Fibroblast of skin of right biceps (primary cell): ENCODE measurements around the gene CXCL13.
"Not testable (repeated sequence)": the region's sequence is repeated elsewhere in the genome, so short reads cannot be mapped to it uniquely, and the experiment has no call there.

Experiments
- DNase-seq: peaks from one replicate; pipeline ENCODE4 v3.0.0-alpha.2; 2013

Gene CXCL13

GRCh38 chr4:77605210-77605902 is at the start of gene CXCL13:
CXCL13 (plus strand) TSS chr4:77605820; CDS start chr4:77605866, 46 bp downstream.
- DNase-seq = no peak

- no peak for DNase-seq
These were observed 45.5 kb upstream of the CXCL13 start for GRCh38 chr4:77560170-77560569.

- DNase-seq = not testable (repeated sequence)
These were observed 43.9 kb upstream of the CXCL13 start for GRCh38 chr4:77561720-77562119.

DNA sequence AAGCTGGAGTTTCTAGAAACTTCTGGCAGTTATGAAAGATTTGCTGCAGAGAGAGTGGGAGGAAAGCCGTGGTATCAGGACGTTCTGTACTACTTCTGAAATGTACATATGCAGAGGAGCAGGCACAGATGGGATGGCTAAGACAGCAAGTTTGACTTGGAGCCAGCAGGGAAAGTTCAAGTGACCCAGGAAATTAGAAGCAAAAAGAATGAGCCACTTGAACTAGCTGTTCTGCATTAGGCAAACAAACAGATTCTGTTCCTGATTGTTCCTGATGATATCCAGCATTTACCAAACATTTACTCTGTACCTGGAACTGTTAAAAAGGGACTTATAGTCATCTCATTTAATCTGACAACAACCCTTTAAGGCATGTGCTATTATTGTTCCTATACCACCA is 41.4 kb upstream of the CXCL13 start:
- DNase-seq = no peak

GRCh38 chr4:77566148-77566547 is 39.5 kb upstream of the CXCL13 start:
- DNase-seq = no peak

- no peak for DNase-seq
These were observed 38.1 kb upstream of the CXCL13 start for GRCh38 chr4:77567549-77567948.

DNA sequence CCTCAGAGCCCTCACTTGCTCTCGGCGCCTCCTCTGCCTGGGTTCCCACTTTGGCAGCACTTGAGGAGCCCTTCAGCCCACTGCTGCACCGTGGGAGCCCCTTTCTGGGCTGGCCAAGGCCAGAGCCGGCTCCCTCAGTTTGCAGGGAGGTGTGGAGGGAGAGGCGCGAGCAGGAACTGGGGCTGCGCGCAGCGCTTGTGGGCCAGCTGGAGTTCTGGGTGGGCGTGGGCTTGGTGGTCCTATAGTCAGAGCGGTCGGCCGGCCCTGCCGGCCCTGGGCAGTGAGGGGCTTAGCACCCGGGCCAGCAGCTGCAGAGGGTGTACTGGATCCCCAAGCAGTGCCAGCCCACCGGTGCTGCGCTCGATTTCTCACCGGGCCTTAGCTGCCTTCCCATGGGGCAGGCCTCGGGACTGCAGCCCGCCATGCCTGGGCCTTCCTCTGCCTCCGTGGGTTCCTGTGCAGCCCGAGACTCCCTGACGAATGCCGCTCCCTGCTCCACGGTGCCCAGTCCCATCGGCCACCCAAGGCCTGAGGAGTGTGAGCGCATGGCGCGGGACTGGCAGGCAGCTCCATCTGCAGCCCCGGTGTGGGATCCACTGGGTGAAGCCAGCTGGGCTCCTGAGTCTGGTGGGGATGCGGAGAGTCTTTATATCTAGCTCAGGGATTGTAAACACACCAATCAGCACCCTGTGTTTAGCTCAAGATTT is 35.0 kb upstream of the CXCL13 start:
- DNase-seq = not testable (repeated sequence)

DNA sequence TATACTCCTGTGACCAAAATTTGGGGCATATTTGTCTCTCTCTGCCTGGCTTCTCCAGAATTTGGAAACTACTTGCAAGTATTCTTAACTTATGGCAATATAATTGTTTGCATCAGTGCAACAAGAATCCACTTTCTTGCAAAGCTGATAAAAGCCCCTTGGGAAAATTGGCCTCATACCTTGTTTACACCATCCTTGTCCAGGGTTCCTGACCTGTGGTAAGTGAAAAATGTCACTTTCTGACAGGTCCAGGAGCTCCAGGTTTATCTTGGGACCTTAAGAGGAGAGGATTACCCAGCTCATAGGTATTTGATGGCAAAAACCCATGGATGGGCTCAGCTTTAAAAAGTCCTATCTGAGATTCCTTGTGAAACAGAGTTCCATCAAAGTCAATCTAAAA is 29.3 kb upstream of the CXCL13 start:
- no peak for DNase-seq

DNA sequence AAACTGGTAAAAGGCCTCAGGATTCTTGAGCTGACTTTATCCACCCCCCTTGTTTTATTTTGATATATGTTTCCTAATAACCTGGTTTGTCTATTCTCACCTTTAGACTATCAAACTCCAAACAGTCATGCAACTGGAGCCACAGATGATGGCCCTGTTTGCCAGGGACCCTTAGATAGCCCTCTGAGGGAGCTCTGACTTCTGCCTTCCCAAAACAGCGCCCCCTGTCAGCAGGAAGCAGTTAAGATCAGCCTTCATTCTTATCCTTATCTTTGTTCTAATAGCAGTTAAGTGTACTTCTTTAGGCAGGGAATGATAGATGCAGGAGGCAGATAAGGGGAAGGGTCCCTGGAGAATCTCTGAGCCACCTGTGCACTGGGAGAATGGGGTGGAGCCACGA is 27.5 kb upstream of the CXCL13 start:
- no peak for DNase-seq

GRCh38 chr4:77579406-77580076 is 26.1 kb upstream of the CXCL13 start:
- DNase-seq = peak; percentile 92

DNA sequence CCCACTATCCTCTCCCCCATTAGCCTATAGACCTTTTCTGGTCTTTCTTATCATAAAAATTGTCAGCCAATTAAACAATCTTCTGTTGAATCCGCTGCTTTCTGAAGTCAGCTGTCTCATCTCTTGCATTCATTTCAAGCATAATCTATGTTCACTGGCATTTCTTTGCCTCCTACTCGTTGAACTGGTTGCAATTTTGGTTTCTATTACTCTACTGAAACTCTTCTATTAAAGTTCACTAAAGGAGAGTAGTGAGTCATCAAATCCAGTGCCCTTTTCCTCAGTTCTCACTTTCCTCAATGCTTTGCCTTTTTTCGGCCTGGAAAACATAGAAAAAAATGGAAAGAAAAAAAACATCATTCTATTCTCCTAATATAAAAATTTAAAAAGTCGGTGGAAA is 23.9 kb upstream of the CXCL13 start:
- peak; percentile 3 for DNase-seq

DNA sequence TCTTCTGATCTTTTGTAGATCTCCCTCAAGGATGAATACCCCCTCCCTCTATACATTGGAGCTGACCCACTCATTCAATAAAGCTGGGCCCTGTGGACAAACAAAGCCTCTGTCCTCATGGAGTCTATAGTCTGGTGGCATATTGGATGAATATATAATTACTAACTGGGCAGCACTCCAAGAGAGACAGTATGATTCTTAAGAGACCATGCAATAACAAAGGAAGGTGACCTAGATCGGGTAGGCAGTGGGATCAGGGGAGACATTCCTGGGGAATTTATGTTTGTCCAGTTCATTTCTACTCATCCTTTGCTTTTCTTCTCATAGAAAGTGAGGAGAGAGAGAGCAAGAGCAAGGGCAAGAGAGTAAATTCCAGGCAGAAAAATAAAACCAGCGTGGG is 23.5 kb upstream of the CXCL13 start:
- peak; percentile 45 for DNase-seq

- peak; percentile 51 for DNase-seq
These were observed 22.9 kb upstream of the CXCL13 start for GRCh38 chr4:77582711-77583110.

DNA sequence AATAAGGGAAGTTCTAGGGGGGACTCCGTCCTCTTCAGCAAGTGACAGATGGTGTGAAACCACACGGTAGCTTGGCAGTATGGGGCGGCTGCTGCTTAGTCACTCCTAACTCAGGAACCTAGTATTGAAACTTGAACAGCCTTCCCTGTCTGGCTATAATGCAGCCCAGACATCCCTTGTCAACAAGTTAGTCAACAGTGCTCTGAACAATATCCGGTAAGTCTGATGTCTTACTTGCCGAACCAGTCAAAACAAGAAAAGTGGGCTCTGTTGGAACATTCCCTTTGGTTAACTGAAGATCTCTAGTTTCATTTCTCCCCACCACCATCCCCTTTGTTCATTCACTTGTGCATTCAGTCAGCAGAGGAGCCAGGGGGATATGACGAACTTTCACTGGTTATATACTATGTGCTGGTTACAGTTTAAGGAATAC is 18.7 kb upstream of the CXCL13 start:
- DNase-seq = peak; percentile 84

GRCh38 chr4:77590482-77590881 is 15.1 kb upstream of the CXCL13 start:
- DNase-seq = no peak

DNA sequence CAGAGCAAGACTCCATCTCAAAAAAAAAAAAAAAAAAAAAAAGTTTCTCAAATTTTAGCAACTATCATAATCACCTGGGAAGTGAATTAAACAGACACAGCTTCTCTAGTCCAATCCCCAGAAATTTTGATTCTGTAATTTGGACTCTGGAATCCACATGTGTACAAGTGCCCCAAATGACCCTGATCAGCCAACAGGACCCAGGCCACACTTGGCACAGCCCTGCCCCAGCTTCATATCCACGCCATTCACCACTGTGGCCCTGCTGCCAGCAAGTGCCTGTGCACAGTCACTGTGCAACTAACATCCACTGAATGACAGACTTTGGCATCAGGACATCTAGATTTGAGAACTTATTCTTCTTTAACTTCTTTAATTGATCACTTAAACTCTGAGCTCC is 14.1 kb upstream of the CXCL13 start:
- DNase-seq = no peak

- DNase-seq = no peak
These were observed 12.5 kb upstream of the CXCL13 start for GRCh38 chr4:77593101-77593500.

DNA sequence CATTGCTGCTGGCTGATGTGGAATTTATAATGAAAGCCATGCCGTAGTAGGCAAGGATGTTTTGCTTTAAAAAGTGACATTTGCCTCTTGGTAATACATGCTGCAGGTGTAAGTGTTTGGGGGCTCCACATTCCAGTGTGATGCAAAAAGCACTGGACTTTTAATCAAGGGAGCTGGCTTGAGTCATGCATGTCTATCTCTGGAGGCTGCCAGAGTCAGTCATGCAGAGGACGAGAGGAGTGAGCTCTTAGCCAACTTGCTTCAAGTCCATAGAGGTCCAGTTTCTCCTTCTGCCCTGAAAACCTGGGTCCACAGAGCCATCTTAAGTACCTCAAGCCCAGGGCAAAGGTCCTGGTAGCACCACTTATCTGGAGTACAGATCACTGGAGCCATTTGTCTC is 11.6 kb upstream of the CXCL13 start:
- no peak for DNase-seq

- no peak for DNase-seq
These were observed 10.2 kb upstream of the CXCL13 start for GRCh38 chr4:77595364-77595973.

DNA sequence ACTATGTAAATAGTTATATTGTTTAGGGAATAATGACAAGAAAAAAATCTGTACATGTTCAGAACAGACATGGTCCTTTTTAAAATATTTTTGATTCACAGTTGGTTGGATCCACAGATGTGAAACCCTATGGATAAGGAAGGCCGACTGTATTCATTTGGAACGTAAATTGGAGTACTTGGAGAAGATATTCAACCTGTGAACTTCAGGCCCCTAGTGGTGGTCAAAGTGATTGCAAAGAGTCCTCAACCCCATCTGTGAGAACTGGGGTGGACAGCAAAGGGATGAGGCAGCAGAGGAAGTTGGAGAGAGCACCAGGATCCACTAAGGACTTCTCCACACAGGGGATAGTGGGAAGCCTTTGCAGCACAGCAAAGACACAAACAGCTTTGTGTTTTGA is 6.2 kb upstream of the CXCL13 start:
- peak; percentile 41 for DNase-seq

- DNase-seq = peak; percentile 31
These were observed 4.8 kb upstream of the CXCL13 start for GRCh38 chr4:77600521-77601451.

DNA sequence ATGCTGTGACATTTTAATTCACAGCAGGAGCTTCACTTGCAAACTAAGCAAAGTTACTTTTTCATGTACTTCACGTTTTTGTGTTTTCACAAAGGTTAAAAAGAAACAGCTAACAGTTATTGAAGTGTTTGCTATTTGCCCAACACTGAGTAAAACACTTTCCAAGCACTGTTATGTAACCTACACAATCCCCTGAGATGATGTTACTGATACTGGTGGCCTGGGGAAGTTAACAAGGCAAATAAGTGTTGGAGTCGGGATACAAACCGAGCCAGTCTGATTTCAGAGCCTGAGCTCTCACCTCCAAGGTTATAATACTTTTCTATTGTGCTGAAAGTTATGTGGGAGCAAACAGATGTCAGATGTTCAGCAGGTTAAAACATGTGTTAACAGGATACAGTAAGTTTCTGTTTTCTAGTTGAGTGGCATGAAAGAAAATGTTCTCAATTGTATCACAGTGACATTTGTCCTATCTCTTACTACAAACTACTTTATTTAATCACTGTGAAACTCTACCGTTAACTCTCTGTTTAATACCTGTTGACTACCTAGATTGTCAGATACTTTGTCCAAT is 3.9 kb upstream of the CXCL13 start:
- no peak for DNase-seq
